Measurements from ENCODE around the gene PICALM.

GRCh38 chr11:86046116-86046515 is 22.8 kb downstream of the PICALM start:
- TF ChIP-seq CTCF (IDR thresholded peaks at IDR 0.05) (no peak), POLR2A (IDR thresholded peaks at IDR 0.05) (no peak)
